Smooth muscle cell (in vitro differentiated cells): ENCODE data around the gene SSBP2. TPM values are rescaled to one million over a fixed set of nuclear protein-coding genes. Genes with fewer than 3 reads are reported as not detected.
"Not testable (repeated sequence)": the region's sequence is repeated elsewhere in the genome, so short reads cannot be mapped to it uniquely, and the experiment has no call there.

Experiments
- DNase-seq: peaks from one replicate; lab custom pipeline; 2025; ENCODE audit not compliant: unreplicated experiment; lab: John Stamatoyannopoulos, UW
- H2AFZ ChIP-seq: fragments of 200-600 bp; sonication (generic); 2 replicates; pipeline ENCODE4 v1.6.0; 2016; ENCODE audit warnings: antibody characterized with exemption, low read depth, mild to moderate bottlenecking
- H3F3A ChIP-seq: fragments of 200-600 bp; sonication (generic); 2 replicates; pipeline ENCODE4 v1.6.0; 2017; ENCODE audit warnings: antibody characterized with exemption, low read depth
- H3K27ac ChIP-seq: fragments of 200-600 bp; sonication (generic); 2 replicates; pipeline ENCODE4 v1.5.1; 2016; ENCODE audit warnings: low read depth, mild to moderate bottlenecking
- H3K27me3 ChIP-seq: fragments of 200-600 bp; sonication (generic); 2 replicates; pipeline ENCODE4 v1.6.1; 2016; ENCODE audit warnings: low read depth, mild to moderate bottlenecking
- H3K36me3 ChIP-seq: fragments of 200-600 bp; sonication (generic); 2 replicates; pipeline ENCODE4 v1.5.1; 2016; ENCODE audit warnings: low read depth
- H3K4me1 ChIP-seq: fragments of 200-600 bp; sonication (generic); 2 replicates; pipeline ENCODE4 v1.5.1; 2016; ENCODE audit warnings: low read depth
- H3K4me2 ChIP-seq: fragments of 200-600 bp; sonication (generic); 2 replicates; pipeline ENCODE4 v1.6.0; 2016; ENCODE audit warnings: mild to moderate bottlenecking
- H3K4me3 ChIP-seq: fragments of 200-600 bp; sonication (generic); 2 replicates; pipeline ENCODE4 v1.5.1; 2016; ENCODE audit warnings: mild to moderate bottlenecking
- H3K79me2 ChIP-seq: fragments of 200-600 bp; sonication (generic); 2 replicates; pipeline ENCODE4 v1.6.0; 2016; ENCODE audit warnings: low read depth, mild to moderate bottlenecking
- H3K9ac ChIP-seq: fragments of 200-600 bp; sonication (generic); 2 replicates; pipeline ENCODE4 v1.6.0; 2016; ENCODE audit warnings: low read depth
- H3K9me3 ChIP-seq: fragments of 200-600 bp; sonication (generic); replicated peaks from 2 replicates; pipeline ENCODE4 v1.5.1; 2016; ENCODE audit warnings: low read depth
- H4K20me1 ChIP-seq: fragments of 200-600 bp; sonication (generic); 2 replicates; pipeline ENCODE4 v1.6.0; 2016; ENCODE audit warnings: low read depth
- CTCF ChIP-seq: fragments of 200-600 bp; sonication (generic); IDR thresholded peaks from 2 replicates; pipeline ENCODE4 v1.5.1; 2017; ENCODE audit warnings: borderline replicate concordance, mild to moderate bottlenecking, antibody characterized with exemption; ENCODE audit not compliant: insufficient read depth, poor library complexity, severe bottlenecking
- WGBS: methylation state at CpG from one replicate; pipeline ENCODE4 v1.1.7; 2016; ENCODE audit warnings: low lambda C conversion rate; 5-methylcytosine and 5-hydroxymethylcytosine counted together
- polyA plus RNA-seq: library from polyadenylated mRNA; unstranded; fragments of >200 nt; fragmentation: Nextera tagmentation; extraction: Ambion mirVana; gene quantifications from 2 replicates; pipeline ENCODE4 v1.2.1, GENCODE V29; 2016
- total RNA-seq: library from RNA; depleted of rRNA; stranded (reverse); fragments of >200 nt; gene quantifications from 2 replicates; pipeline ENCODE4 v1.2.3, GENCODE V29; 2014

The SSBP2 gene
- total and polyA plus RNA-seq, 2 experiments from 2014 or later = 44.0 to 48.0 TPM

- Histone ChIP-seq H3K79me2 (no peaks in the 10 kb centered on the region), H3F3A (no peaks in the 10 kb centered on the region), H3K9ac (no peak overlapping the region), H3K4me1 (no peaks in the 10 kb centered on the region), H3K27me3 (no peaks in the 10 kb centered on the region), H3K4me2 (no peak overlapping the region), H3K4me3 (no peak overlapping the region), H4K20me1 (no peaks in the 10 kb centered on the region), H2AFZ (no peak overlapping the region), H3K36me3 (no peaks in the 10 kb centered on the region), H3K9me3 (no peaks in the 10 kb centered on the region), H3K27ac (no peak overlapping the region)
- TF ChIP-seq CTCF = no peak
- no peak for DNase-seq
- WGBS = 93% methylated on average over 3 of the region's 3 CpGs
These were observed 255.6 kb downstream of the SSBP2 start for GRCh38 chr5:81495286-81495685.

- Histone ChIP-seq H3K4me2 (no peak overlapping the region), H3K27ac (no peak overlapping the region), H3K4me1 (no peaks in the 10 kb centered on the region), H4K20me1 (no peaks in the 10 kb centered on the region), H2AFZ (no peak overlapping the region), H3K27me3 (no peaks in the 10 kb centered on the region), H3K4me3 (no peak overlapping the region), H3K79me2 (no peaks in the 10 kb centered on the region), H3K36me3 (no peaks in the 10 kb centered on the region), H3F3A (no peaks in the 10 kb centered on the region), H3K9me3 (no peaks in the 10 kb centered on the region), H3K9ac (no peak overlapping the region)
- no peak for TF ChIP-seq CTCF
- 95% methylated on average over 2 of the region's 2 CpGs for WGBS
- no peak for DNase-seq
These were observed 262.0 kb downstream of the SSBP2 start for GRCh38 chr5:81488862-81489261.

- no peaks in the 10 kb centered on the region for H3K36me3 ChIP-seq
- H3K4me3 ChIP-seq = no peak overlapping the region
- H3K27ac ChIP-seq = no peak overlapping the region
- no peaks in the 10 kb centered on the region for H4K20me1 ChIP-seq
- WGBS = 91% methylated on average over 3 of the region's 3 CpGs
- H3K9me3 ChIP-seq = no peaks in the 10 kb centered on the region
- H3F3A ChIP-seq = no peaks in the 10 kb centered on the region
- H3K9ac ChIP-seq = no peak overlapping the region
- TF ChIP-seq CTCF = no peak
- DNase-seq = no peak
- H2AFZ ChIP-seq = no peak overlapping the region
- no peaks in the 10 kb centered on the region for H3K79me2 ChIP-seq
- H3K4me1 ChIP-seq = no peaks in the 10 kb centered on the region
- H3K4me2 ChIP-seq = no peak overlapping the region
- H3K27me3 ChIP-seq = no peaks in the 10 kb centered on the region
These were observed 264.2 kb downstream of the SSBP2 start for GRCh38 chr5:81486711-81487110.

GRCh38 chr5:81482595-81482994 is 268.3 kb downstream of the SSBP2 start:
- Histone ChIP-seq H4K20me1 (no peaks in the 10 kb centered on the region), H3K27me3 (no peaks in the 10 kb centered on the region), H3K27ac (peak overlapping the region; percentile 6), H3K4me2 (peak overlapping the region; percentile 8), H3K9me3 (no peaks in the 10 kb centered on the region), H3K36me3 (no peaks in the 10 kb centered on the region), H3K4me3 (no peak overlapping the region), H3K9ac (no peak overlapping the region), H2AFZ (no peak overlapping the region), H3K79me2 (no peaks in the 10 kb centered on the region), H3K4me1 (no peaks in the 10 kb centered on the region), H3F3A (no peaks in the 10 kb centered on the region)
- no peak for TF ChIP-seq CTCF
- no peak for DNase-seq
- WGBS = 42% methylated on average over 2 of the region's 2 CpGs

- H3K4me2 ChIP-seq, H2AFZ ChIP-seq, H3K79me2 ChIP-seq, H3K4me1 ChIP-seq, H3F3A ChIP-seq, H3K4me3 ChIP-seq, H3K9me3 ChIP-seq, DNase-seq, H3K27ac ChIP-seq, H3K27me3 ChIP-seq, H4K20me1 ChIP-seq, H3K9ac ChIP-seq: not testable (repeated sequence)
- peaks cover 12% of the 10 kb centered on the region for H3K36me3 ChIP-seq
- WGBS = 98% methylated on average over 3 of the region's 3 CpGs
These were observed 277.5 kb downstream of the SSBP2 start for GRCh38 chr5:81473395-81473794.
